HG03457 (cell line): Measurements from ENCODE around the gene TAB2.
"Not testable (repeated sequence)": the region's sequence is repeated elsewhere in the genome, so short reads cannot be mapped to it uniquely, and the experiment has no call there.

Experiments
- ATAC-seq: cut with Tn5 transposase; IDR thresholded peaks from one replicate; pipeline ENCODE4 v1.9.1; 2021; ENCODE audit warnings: moderate number of reproducible peaks; ENCODE audit not compliant: unreplicated experiment

TAB2 gene

DNA sequence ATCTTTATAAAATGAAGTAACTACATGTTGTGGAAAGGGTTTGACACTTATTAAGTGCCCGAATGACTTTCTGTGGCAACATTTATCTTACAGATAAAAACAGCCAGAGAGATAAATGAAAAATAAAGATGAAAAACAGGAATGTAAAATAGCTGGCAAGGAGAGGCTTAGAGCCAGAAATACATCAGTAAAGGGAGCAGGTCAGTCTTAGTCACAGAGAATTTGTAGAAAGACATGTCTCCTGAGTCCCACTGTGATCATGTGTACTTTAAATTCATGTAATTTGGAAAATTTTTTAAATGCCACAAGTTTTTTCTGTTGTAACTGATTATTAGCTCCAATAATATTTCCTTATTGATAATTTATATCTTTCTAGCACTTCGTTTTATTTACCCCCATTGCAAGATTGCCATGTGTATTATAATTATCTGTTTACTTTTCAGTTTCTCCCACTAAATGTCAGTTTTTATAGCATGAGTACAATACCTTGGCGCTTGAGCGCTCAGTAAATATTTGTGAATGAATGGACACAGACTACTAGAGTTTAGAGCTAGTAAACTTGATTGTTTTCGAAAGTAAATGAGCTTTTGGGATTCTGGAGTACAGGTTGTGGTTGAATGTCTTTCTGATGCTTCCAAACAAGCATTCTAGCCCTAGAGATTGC, 15.2 kb downstream of the TAB2 start:
- no peak for ATAC-seq

DNA sequence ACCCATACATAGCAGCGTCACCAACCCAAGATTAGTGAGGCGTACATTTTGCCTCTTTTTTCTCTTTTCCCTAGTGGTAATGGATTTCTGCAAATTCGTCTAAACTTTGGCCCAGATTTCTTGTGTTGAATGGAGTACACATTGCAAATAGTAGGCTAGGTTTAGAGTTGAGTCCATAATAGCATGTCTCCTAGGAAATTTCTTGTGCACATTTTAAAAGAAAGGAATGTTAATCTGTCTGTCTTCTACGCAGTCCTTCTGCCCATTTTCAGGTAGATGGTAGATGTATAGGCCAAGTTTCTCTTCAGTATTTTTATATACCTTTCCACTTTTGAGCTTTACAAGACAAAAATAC, 15.7 kb downstream of the TAB2 start:
- no peak for ATAC-seq

DNA sequence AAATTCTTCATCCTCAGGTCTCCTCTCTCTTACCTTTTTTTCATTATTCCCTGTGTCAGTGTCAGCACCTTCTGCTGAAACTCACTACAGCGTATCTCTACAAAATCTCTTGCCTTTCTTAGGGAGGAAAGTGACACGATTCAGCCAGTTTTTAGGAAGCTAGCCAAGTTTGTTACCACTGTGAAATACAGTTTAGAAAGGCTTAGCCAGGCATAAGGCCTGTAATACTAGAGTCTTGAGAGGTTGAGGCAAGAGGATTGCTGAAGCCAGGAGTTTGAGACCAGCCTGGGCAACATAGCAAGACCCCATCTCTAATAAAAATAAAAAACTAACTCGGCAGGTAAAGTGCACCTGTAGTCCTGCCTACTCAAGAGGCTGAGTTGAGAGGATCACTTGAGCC, 16.7 kb downstream of the TAB2 start:
- ATAC-seq, result no peak

DNA sequence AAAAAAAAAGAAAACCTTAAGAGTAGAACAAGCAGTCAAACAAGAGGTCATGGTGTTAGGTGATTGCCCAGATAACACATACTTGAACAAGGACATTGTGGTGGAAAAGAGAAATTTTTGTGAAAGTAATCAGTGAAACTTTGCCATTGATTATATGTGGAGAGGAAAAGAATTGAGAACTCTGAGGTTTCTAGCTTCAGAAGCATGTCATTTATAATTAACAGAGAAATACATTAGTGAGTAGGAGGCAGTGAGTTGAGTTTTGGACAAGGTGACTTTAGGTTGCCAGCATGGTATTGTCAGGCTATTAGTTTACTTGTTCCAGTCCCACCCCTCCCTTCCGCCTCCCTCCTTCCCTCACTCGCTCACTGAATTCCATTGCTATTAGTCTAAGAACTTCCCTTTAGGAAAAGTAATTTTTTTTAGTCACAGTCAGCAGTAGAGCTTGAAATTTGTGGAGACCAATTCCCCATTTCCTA, 17.2 kb downstream of the TAB2 start:
- ATAC-seq, result peak; percentile 51

DNA sequence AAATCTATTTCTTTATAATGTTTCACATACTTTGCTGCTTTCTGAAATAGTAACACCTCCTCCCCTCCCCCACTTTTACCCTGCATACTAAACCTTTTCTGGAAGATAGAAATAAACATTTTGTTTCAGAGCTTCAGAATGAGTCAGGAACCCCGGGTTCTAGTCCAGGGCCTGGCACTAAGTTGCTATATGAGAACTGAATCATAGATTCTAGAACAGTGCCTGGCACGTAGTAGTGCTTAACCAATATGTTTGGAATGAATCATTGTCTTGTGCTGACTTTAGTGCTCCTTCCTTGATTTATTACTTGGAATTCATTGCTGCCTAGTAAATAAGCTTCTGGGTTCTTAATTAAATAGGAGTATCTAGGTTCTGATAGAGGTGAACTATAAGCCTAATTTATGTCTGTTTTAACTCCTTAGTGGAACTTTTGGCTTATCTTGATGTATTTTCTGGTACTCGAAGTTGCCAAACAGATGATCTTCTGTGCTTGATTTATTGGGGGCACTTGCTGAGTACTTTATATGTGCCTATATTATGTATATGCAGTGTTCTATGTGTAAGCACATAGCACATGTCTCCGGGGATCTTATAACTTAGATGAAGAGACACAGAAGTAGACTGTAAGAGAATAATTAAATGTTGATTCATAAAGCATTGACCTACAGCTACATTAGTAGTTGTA, 18.6 kb downstream of the TAB2 start:
- ATAC-seq, result no peak

DNA sequence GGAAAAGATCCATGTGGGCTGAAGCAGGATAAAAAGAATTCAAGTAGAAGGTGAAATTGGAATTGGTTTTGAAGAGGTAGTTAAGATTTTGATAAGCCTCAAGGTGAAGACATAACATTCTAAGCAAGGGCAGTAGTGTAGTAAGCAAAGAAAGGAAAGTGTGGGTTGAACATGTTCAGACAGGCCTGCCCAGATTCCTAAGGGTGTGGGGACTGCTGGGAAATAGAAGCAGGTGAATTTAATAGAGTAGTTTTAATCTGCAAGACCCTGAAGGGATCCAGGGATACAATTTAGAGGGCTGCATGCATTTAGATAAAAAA, 19.1 kb downstream of the TAB2 start:
- no peak for ATAC-seq

DNA sequence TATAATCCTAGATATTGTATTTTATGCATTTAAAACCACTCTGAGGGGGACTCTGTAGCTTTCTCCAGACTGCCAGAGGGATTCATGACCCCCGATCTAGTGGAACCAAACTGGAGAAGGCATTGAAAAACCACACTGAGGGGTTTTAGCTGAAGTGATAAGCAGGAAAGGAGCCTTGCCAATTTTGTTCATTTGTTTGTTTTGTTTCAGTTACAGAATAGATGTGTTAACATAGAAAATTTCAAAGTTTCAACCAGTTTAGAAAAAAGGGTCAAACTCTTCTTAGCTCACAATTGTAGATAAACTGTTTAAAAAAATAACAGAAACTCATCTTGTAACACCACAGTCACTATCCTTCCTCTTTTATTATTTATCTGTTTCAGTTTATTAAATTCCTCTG, 19.8 kb downstream of the TAB2 start:
- no peak for ATAC-seq

DNA sequence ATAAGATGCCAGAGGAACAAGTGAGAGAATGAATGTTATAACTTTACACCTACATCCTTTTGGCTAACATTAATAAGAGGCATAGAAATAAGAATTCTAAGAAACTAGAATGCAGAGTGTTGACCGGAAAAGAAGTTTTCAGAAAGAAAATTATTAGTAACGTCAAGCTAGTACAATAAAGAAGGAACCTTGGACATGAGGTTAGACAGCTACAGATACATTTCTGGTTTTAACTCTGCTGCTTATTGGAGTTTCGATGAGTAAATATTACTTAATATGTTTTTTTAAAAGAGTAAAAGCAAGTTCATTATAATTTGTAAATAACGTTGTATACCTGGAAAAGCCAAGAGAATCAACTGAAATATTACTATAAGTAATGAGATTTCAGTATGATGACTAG, 22.7 kb downstream of the TAB2 start:
- ATAC-seq, result no peak

DNA sequence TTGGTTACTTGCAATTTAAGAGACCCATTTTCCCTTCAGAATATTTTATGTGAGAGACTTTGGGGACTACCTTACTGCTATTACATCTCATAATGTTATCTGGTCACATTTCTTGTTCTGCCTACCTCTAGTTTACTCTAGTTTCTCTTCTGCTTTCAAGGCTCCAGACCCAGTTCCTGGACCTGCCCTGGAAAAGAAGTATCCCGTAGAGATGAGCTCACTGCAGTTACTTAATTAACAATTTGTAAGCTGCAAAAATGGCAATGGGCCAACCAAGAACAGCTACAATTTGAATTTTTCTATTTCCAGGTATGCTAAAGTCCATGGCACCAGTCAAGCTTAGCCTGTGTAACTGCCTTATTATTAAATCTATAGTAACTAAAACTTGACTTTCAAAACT, 25.0 kb downstream of the TAB2 start:
- peak; percentile 51 for ATAC-seq

DNA sequence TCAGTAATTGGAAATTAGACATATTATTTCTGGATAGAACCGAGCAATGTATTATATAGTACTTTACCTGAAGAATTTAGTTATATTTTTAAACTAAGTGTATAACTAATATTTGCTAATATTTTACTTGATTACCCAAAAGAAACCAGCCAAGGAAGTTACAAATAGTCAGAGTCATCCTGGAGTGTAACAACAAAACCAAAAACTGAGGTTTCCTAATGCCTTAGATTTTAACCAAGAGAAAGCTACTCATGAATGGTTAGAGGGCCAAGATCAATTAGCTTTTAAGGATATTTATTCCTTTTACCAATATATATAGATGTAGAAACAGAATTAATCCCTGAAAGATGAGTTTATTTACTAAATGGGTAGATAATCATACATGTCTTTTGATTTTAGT, 26.0 kb downstream of the TAB2 start:
- ATAC-seq, result no peak

DNA sequence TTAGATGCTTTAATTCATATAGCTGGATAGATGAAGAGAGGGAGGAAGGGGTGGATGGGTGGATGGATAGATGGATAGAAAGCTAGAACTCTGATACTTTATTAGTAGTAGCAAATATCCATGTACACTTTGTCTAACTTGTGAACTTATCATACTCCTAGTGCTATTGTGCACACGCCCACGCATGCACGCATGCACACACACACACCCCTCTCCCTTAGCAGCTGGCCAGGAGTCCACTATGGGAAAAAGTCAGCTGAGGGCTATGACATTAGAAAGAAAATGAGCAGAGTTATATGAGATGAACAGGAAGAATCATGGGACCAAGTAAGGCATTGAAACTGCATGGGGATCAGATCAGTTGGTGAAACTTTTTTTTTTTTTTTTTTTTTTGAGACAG, 28.6 kb downstream of the TAB2 start:
- no peak for ATAC-seq

DNA sequence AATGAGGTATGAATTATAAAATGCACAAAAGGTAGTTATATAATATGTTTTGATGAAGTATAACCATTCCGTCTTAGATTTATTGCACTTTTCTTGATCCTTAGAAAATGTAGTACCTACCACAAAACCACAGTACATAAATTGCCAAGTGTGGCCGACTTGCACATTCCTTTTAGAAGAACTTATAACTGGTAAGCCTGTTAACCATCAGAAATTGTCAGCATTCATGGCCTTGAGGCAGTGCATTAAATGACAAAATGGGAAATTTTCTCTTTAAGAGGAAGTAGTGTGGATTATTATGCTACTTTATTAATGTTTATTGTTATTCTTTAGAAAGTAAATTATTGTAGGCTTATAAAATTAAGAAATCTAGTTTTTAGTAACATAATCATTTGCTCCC, 29.6 kb downstream of the TAB2 start:
- no peak for ATAC-seq

DNA sequence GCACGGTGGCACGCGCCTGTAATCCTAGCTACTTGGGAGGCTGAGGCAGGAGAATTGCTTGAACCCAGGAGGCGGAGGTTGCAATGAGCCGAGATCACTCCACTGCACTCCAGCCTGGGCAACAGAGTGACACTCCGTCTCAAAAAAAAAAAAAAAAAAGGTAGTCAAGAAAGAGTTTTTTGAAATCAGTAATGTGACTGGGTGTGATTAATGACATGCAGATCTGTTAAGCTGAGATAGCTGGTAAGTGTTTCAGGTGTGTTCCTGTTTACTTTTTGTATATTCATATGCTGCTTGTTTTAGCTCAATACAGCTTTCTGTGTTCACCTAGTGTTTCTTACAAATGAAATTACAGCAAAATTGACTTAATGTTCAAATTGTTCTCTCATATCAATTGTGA, 31.8 kb downstream of the TAB2 start:
- ATAC-seq, result not testable (repeated sequence)

DNA sequence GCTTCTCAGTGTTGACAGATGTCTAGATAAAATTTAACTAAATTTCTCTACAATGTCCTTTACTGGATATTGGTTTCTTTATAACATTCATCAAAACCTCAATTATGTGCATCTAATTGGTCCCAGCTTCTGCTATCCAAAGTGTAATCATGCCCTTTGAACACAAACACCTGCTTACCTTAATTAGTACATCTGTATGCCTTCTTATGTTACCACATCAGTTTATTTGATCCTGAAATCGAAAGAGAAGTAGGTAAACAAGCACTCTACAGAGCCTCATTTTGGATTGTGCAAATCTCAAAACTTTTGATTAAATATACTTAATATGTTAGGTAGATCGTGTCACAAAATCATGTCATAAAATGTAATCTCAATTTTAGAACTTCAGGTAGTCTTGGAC, 36.5 kb downstream of the TAB2 start:
- ATAC-seq, result no peak

DNA sequence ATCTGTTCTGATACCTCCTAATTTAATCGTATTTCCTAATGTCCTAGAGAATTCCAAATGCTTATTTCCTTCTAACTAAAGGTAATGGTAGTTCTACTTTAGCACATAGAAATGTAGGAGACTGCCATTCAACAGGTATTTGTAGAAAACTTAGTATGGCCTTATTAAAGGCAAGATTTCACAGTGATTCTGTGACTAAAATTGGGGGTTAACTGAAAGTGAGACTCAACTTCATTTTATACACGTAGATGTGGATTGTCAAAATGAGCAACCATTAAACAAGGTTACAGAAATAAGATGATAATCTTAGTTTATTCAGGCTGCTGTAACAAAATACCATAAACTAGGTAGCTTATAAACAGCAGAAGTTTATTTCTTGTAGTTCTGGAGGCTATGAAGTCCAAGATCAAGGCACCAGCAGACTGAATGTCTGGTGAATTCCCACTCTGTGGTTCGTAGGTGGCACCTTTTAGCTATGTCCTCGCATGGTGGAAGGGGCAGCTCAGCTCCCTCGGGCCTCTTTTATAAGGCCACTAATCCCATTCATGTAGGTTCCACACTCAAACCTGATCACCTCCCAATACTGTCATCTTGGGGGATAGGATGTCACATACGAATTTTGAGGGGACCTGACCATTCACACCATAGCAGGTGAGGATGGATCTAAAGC, 38.7 kb downstream of the TAB2 start:
- no peak for ATAC-seq

DNA sequence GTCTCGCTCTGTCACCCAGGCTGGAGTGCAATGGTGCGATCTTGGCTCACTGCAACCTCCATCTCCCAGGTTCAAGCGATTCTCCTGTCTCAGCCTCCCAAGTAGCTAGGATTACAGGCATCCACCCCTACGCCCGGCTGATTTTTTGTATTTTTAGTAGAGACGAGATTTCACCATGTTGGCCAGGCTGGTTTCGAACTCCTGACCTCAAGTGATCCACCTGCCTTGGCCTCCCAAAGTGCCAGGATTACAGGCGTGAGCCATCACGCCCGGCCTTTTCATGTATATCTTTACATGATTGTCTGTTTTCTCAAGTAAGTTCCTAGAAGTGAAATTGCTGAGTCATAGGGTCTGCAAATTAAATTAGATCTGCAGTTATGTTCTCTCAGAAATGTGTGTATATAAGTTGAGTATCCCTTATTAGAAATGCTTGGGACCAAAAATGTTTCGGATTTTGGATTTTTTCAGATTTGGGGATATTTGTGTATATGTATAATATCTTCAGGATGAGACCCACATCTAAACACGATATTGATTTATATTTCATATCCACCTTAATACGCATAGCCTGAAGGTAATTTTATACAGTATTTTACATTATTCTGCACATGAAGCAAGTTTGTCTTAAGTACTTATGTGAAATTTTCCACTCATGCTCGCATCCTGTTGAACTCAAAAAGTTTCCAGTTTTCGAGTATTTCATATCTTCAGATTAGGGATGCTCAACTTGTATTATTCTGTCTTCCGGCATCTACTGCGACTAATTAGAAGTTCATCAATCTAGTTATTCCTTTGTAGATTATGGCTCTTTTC, 40.4 kb downstream of the TAB2 start:
- no peak for ATAC-seq

DNA sequence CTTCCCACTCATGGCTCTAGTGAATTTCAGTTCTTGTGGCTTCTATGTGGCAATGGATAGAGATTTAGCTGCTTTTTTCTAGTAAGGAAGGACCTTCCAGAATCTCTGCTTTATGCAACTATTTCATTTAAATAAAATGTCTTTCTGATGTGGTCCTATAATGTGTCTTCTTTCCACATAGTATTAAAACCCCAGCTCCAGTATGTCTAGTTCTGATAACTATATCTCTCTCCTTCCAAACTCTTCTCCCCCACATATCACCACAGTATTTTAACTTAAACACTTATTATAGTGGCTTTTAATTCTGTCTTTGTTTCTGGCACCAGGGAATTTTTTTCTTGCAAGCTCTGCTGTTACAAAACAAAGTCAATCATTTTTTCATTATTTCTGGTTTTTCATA, 41.9 kb downstream of the TAB2 start:
- ATAC-seq, result no peak

DNA sequence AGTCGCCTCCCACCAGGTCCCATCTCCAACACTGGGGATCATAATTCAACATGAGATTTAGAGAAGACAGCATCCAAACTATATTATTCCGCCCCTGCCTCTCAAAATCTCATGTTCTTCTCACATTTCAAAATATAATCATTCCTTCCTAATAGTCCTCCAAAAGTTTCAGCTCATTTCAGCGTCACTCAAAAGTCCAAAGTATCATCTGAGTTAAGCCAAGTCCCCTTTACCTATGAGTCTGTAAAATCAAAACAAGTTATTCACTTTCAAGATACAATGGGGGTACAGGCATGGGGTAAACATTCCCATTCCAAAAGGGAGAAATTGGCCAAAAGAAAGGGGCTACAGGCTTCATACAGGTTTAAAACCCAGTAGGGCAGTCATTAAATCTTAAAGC, 43.0 kb downstream of the TAB2 start:
- ATAC-seq, result no peak

DNA sequence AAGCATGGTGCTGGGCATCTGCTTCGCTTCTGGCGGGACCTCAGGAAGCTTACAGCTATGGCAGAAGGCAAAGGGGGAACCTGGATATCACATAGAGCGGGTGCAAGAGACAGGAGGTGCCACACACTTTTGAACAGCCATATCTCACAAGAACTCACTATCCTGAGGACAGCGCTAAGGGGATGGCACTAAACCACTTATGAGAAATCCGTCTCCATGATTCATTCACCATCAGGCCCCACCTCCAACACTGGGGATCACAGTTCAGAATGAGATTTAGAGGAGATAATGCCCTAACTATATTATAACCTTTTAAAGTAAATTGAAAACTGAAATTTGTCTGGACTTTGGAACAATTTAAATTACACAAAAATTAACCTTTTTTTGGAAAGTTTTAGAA, 44.8 kb downstream of the TAB2 start:
- no peak for ATAC-seq

DNA sequence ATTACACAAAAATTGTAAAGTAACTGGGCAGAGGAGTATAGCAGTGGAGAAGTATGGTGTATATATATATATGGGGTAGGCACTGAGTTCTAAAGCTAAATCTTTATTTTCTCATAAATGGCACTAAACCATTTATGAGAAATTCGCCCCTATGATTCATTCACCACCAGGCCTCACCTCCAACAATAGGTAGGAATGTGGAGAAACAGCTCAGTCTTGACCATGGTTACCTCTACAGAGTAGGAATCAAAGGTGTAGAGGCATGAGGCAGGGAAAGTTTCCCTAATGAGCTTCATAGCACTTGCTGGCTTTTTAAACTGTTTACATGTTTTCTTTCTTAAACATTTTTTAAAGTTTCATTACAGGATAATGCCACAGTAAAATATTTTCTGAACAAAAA, 45.6 kb downstream of the TAB2 start:
- no peak for ATAC-seq

DNA sequence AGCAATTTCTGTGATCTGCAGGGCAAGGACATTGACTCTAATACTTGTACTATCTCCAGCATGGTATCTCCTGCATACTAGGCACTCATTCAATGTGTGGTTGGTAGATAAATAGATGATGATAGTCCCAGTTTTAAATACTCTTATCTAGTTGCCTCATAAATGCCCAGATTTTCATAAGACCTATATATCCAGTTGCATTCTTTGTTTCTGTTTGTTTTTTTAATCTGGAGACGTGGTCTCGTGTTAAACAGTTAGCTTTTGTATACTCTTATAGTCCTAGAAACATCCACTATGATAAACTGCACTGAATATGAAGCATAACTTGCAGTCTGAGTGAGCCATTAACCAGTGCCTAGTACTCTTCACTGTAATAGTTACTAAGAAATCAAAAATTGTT, 47.0 kb downstream of the TAB2 start:
- ATAC-seq, result no peak

DNA sequence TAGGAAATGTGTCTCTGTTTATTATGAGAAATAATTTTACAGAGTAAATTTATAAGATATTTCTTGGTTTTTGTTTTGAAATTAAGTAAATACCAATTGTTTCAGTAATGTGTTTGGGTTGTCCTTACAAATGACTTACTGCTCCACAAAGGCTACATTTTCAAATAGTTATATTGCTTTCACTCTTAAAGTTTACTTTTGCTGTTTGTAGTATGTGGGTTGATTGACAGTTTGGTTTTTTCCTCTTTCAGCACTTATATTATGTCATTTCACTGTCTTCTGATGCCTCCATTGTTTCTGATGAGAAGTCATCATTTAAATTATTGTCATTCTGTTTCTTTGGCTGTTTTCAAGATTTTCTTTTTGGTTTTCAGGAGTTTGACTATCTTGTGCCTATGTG, 47.7 kb downstream of the TAB2 start:
- no peak for ATAC-seq
